Loucy (cell line): ENCODE measurements around the gene LMF2.

Experiments used
- H2AFZ ChIP-seq: fragments of 200-600 bp; sonication (generic); 2 replicates; pipeline ENCODE4 v1.6.0; 2016; ENCODE audit warnings: antibody characterized with exemption, mild to moderate bottlenecking, low read length, moderate library complexity
- H3F3A ChIP-seq: fragments of 200-600 bp; 2 replicates; pipeline ENCODE4 v1.6.0; 2016; ENCODE audit warnings: antibody characterized with exemption, low read depth, mild to moderate bottlenecking
- H3K27me3 ChIP-seq: fragments of 200-600 bp; sonication (generic); 2 replicates; pipeline ENCODE4 v1.6.1; 2014; ENCODE audit warnings: low read length, mild to moderate bottlenecking; ENCODE audit not compliant: insufficient read depth, poor library complexity, severe bottlenecking
- H3K36me3 ChIP-seq: fragments of 200-600 bp; sonication (generic); 2 replicates; pipeline ENCODE4 v1.6.1; 2016; ENCODE audit warnings: low read length; ENCODE audit not compliant: insufficient read depth
- H3K4me1 ChIP-seq: fragments of 200-600 bp; sonication (generic); 2 replicates; pipeline ENCODE4 v1.5.1; 2014; ENCODE audit warnings: low read length, mild to moderate bottlenecking; ENCODE audit not compliant: insufficient read depth, poor library complexity, severe bottlenecking
- H3K4me2 ChIP-seq: fragments of 200-600 bp; sonication (generic); 2 replicates; pipeline ENCODE4 v1.6.0; 2014; ENCODE audit warnings: antibody characterized with exemption, low read length, low read depth, mild to moderate bottlenecking; ENCODE audit not compliant: poor library complexity, severe bottlenecking
- H3K4me3 ChIP-seq: fragments of 200-600 bp; sonication (generic); 2 replicates; pipeline ENCODE4 v1.5.1; 2014; ENCODE audit warnings: low read length, mild to moderate bottlenecking, mixed read lengths; ENCODE audit not compliant: poor library complexity, severe bottlenecking
- H3K79me2 ChIP-seq: fragments of 200-600 bp; sonication (generic); 2 replicates; pipeline ENCODE4 v1.6.1; 2014; ENCODE audit warnings: low read length; ENCODE audit not compliant: insufficient read depth
- H3K9ac ChIP-seq: fragments of 200-600 bp; sonication (generic); 2 replicates; pipeline ENCODE4 v1.6.0; 2014; ENCODE audit warnings: mild to moderate bottlenecking, low read depth, low read length, moderate library complexity; ENCODE audit not compliant: poor library complexity, severe bottlenecking
- H3K9me2 ChIP-seq: fragments of 200-600 bp; sonication (generic); replicated peaks from 2 replicates; pipeline ENCODE4 v1.6.1; 2016; ENCODE audit warnings: low read depth, low read length, mixed read lengths
- H3K9me3 ChIP-seq: fragments of 200-600 bp; sonication (generic); 2 replicates; pipeline ENCODE4 v1.6.1; 2014; ENCODE audit warnings: mild to moderate bottlenecking, antibody characterized with exemption, low read length, low read depth; ENCODE audit not compliant: insufficient read depth
- H4K20me1 ChIP-seq: fragments of 200-600 bp; sonication (generic); 2 replicates; pipeline ENCODE4 v1.6.0; 2014; ENCODE audit warnings: antibody characterized with exemption, low read length, mild to moderate bottlenecking; ENCODE audit not compliant: insufficient read depth, poor library complexity, severe bottlenecking
- CTCF ChIP-seq: fragments of 200-600 bp; sonication (generic); conservative IDR thresholded peaks from 2 replicates; pipeline ENCODE4 v1.5.1; 2014; ENCODE audit warnings: mild to moderate bottlenecking, antibody characterized with exemption, low read length
- EZH2phosphoT487 ChIP-seq: fragments of 200-600 bp; IDR thresholded peaks from 2 replicates; pipeline ENCODE4 v1.6.1; 2018; ENCODE audit warnings: antibody characterized with exemption, mild to moderate bottlenecking, moderate library complexity, borderline replicate concordance

LMF2 gene

GRCh38 chr22:50530877-50531545 lies 23.5 kb upstream of the LMF2 start:
- no peaks in the 10 kb centered on the region for H3K9me3 ChIP-seq
- H3K27me3 ChIP-seq: no peaks in the 10 kb centered on the region
- no peaks in the 10 kb centered on the region for H3F3A ChIP-seq
- no peaks in the 10 kb centered on the region for H3K79me2 ChIP-seq
- no peaks in the 10 kb centered on the region for H3K9me2 ChIP-seq
- no peak for TF ChIP-seq CTCF
- no peak for TF ChIP-seq EZH2phosphoT487
- no peak overlapping the region for H3K4me2 ChIP-seq
- no peak overlapping the region for H3K9ac ChIP-seq
- H2AFZ ChIP-seq: no peak overlapping the region
- H3K4me1 ChIP-seq: peaks cover 18% of the 10 kb centered on the region
- H4K20me1 ChIP-seq: peaks cover 6% of the 10 kb centered on the region
- H3K36me3 ChIP-seq: no peaks in the 10 kb centered on the region
- no peak overlapping the region for H3K4me3 ChIP-seq

- Histone ChIP-seq H3K27me3 (no peaks in the 10 kb centered on the region), H3K4me1 (peaks cover 18% of the 10 kb centered on the region), H3K4me3 (no peak overlapping the region), H3F3A (peaks cover 4% of the 10 kb centered on the region; the same call in 1 of the 2 replicates), H3K9me2 (no peaks in the 10 kb centered on the region), H3K79me2 (no peaks in the 10 kb centered on the region), H3K9ac (no peak overlapping the region), H3K36me3 (no peaks in the 10 kb centered on the region), H4K20me1 (peaks cover 6% of the 10 kb centered on the region), H3K4me2 (no peak overlapping the region), H3K9me3 (no peaks in the 10 kb centered on the region), H2AFZ (no peak overlapping the region)
- TF ChIP-seq EZH2phosphoT487 (no peak), CTCF (no peak)
Observed at GRCh38 chr22:50530580-50530876, 23.0 kb upstream of the LMF2 start.

- Histone ChIP-seq H3K36me3 (no peaks in the 10 kb centered on the region), H4K20me1 (peaks cover 6% of the 10 kb centered on the region), H3K9ac (no peak within 1 kb of the TSS), H3F3A (peaks cover 4% of the 10 kb centered on the region; the same call in 1 of the 2 replicates), H3K9me3 (no peaks in the 10 kb centered on the region), H3K4me1 (peaks cover 18% of the 10 kb centered on the region), H2AFZ (no peak within 1 kb of the TSS), H3K4me3 (no peak within 1 kb of the TSS), H3K27me3 (no peaks in the 10 kb centered on the region), H3K79me2 (peaks cover 2% of the 10 kb centered on the region; the same call in 1 of the 2 replicates), H3K4me2 (no peak within 1 kb of the TSS), H3K9me2 (no peaks in the 10 kb centered on the region)
- TF ChIP-seq CTCF (no peak), EZH2phosphoT487 (no peak)
Observed at GRCh38 chr22:50529897-50530579, 22.5 kb upstream of the LMF2 start, which contains the start of gene TYMP. Gene TYMP, minus strand, starts transcription at chr22:50530012. Its CDS starts 303 bp downstream, at chr22:50529709.
